Measurements from ENCODE around the gene APAF1.

The APAF1 gene

DNA sequence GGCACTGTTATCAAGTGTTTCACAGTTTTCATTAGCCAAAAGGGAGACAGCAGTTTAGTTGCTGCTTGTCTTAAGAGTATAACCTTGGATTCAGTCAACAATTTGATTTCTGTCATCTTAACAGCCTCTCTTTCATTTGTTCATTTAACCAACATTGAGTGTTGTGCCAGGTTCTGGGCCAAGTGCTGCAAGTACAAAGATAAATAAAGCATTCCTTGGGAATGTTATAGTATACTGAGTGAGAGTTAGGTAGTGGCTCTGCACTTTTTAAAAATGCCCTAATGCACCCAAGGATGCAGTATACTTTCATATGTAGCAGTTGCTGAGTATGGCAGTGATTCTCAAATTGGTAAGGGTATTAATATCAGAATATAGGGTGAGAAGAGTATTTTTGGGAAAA is 15.4 kb downstream of the APAF1 start:
- no peak for DNase-seq

DNA sequence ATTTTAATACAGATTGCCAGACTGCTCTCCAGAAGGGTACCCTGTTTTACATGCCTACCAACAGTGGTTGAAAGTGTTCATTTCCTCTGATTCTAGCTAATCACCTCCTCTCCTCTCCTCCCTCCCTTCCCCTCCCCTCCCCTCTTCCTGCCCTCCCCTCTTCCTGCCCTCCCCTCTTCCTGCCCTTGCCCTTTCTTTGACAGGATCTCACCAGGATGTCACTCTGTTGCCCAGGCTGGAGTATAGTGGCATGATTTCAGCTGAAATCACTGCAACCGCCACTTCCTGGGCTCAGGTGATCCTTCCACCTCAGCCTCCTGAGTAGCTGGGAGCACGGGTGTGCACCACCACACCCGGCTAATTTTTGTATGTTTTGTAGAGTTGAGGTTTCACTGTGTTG is 24.7 kb downstream of the APAF1 start:
- DNase-seq: no peak

DNA sequence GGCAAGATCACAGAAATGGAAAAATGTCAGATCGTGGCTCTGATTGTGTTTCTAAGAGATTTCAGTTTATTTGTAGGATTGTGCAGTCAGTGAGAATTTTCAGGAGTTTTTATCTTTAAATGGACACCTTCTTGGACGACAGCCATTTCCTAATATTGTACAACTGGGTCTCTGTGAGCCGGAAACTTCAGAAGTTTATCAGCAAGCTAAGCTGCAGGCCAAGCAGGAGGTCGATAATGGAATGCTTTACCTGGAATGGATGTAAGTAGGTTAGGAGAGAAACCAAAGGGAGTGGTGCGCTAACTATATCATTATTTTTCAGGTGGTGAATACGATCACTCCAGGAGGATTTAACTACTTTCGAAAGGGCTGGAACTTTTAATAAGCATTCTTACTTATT is 26.4 kb downstream of the APAF1 start:
- DNase-seq: no peak

DNA sequence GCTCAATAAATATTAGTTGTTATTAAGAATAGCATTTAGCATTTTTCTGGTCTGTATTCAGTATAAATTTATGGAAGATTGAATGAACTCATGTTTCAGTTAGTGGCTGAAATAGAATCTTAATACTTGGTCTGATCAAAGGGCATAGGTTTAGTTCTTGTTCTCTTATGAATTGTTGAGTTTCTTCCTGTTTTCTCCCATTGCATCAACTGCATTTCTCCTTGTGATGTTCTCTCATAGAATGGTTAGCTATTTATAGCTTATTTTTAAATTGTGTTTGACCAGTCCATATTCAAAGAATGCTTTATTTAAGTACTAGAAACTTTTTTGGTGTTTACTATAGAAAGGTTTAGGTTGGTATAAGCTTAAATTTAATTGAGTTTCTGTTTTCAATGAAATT is 29.8 kb downstream of the APAF1 start:
- no peak for DNase-seq

DNA sequence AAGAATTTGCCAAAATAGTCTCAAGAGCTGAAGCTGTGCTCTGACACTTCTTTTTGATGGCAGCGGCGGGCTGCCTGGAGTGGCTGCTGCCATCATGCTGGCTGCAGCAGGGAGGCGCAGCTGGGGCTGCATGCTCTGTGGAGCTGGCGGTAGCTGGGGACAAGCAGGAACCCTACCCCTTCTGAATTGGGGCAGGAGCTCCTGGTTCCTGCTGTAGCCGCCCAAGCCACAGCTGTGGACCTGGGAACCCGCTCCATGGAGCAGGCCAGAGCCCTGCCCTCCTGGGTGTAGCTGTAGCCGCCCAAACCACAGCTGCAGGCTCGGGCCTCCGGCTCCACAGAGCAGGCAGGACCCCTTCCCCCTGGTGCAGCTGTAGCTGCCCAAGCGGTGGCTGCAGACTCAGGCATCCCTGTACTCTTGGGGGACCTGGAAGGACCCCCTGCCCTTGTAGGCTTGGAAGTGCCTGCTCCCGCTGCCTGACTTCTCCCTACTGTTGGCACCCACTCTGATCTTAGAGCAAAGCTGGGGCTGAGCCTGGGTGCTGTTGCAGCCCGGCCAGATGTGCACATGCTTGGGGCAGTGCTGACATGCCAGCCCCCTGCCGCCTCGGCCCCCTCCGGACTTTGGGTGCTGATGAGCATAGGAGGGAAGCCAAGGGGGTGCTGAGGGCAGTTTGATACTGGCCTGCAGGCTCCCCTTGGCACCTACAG is 33.3 kb downstream of the APAF1 start:
- no peak for DNase-seq

DNA sequence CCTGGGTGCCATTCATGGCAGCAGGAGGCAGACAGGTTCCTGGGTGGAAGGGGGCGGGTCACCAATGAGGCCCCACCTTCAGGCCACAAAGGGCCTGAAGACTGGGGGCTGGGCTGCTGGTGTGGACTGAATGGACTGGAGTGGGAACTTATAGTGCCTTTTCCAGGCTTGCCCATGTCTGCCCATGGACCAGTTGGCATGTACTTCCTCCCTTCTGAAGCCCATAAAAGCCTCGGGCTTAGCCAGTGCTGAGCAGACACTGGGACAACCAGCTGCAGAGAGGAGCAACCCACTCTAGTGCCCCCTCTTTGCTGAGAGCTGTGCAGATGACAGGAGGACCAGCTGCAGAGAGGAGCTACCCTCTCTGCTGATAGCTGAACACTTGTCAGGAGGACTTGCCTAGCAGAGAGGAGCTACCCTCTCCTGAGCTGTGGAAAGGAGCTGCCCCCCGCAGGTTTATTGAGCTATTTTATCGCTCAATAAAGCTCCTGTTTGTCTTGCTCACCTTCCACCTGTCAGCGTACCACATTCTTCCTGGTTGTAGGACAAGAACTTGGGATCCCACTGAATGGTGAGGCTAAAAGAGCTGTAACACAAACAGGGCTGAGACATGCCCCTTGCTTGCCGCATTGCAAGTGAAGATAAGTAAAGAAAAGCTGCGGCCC is 34.0 kb downstream of the APAF1 start:
- no peak for DNase-seq

DNA sequence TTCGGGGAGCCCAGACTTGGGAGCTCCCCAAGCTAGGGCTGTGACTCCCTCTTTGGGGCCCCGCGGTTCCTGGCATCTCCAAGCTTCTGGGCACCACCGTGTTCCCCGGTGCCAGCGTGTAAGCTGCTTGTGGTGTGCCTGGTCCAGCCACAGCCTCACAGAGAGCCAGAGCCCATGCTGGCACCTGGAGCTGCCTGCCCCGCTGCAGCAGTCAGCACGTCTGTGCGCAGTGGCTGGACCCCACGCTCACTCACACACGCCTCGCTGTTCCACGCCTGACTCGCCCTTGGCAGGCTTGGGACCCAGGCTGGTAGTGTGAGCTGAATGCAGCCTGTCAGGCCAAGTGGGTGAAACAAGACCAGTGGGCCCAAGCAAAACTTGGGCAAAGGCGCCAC is 34.5 kb downstream of the APAF1 start:
- no peak for DNase-seq

DNA sequence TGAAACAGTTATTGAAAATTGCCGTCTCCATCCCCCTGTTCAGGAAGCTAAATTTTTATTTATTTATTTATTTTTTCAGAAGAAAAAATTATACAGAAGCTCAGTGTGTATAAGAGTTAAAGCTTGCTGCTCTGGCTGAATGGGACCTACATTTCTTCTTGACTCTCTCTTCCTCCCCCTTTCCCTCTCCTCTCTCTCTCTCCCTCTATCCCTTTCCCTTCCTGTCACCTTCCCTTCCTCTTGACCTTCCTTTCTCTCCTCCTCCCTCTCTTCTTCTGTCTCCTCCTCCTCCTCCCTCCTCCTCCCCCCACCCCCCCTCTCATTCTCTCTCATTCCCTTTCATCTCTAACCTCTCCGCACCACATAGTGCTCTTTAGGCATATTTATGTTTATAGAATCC is 39.1 kb downstream of the APAF1 start:
- no peak for DNase-seq

DNA sequence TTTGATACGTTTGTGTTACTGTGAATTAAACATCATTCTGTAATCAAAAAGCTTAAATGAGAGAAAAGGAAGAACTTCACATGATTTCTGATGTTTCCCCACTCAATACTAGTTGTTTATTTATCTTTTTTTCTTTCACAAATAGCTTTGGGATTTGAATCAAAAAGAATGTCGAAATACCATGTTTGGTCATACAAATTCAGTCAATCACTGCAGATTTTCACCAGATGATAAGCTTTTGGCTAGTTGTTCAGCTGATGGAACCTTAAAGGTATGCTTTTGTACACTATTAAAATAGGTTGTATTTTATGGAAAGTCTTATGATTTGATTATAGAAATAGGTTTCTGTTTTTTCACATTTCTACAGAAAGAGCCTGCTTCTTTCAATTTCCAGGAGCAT is 41.5 kb downstream of the APAF1 start:
- no peak for DNase-seq

DNA sequence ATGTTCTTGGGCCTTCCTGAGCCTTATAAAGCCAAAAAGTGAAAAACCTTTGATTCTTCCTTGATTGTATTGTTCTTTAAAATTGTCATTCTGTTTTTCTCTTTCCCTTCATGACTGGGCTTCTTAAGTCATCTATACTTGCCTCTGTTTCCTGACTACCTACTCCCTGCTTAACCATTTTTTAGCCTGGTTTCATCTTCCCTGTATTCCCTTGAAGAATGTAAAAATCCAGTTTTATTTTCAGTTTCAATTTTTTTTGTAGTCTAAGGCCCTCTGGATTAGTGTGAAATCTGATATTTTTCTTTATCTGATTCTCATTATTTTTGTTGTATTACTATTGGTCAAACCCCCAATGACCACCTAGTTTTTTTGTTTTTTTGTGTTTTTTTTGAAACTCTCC is 46.3 kb downstream of the APAF1 start:
- no peak for DNase-seq

DNA sequence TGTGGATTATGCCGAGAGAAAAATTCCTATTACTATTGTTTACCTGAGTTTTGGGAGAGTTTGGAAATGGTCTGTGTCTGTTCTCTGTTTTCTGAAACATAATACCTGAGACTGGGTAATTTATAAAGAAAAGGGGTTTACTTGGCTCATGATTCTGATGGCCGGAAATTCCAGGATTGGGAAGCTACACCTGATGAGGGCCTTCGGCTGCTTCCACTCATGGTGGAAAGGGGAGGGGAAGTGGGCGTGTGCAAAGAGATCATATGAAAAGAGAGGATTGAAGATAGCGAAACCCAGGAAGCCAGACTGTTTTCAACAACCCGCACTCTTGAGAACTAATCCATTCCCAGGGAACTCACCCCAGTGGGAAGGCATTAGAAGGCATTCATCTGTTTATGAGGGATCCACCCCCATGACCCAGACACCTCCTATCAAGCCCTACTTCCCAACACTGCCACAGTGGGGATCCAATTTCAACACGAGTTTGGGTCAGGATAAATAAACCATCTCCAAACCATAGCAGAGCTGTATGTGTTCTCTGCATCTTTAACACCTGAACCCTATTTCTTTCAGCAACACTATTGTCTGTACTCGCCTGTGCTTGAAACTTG is 51.1 kb downstream of the APAF1 start:
- DNase-seq: no peak

DNA sequence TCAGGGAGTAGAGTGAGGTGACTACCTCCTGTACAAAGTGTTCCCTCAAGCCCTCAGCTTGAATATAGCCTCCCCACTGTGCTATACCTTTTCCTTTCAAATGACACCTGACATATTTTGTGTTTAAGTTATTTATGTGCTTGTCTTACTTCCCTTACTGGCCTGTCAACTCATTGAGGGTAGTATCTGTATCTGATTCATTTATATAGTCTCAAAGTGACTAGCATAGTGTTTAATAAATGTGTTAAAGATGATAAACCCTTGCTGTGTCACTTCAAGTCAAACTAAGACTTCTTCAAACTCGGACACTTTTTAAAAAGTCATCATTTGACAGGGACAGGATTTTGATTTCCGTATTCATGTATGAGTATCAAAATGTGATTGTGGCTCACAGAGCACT is 52.1 kb downstream of the APAF1 start:
- DNase-seq: no peak

DNA sequence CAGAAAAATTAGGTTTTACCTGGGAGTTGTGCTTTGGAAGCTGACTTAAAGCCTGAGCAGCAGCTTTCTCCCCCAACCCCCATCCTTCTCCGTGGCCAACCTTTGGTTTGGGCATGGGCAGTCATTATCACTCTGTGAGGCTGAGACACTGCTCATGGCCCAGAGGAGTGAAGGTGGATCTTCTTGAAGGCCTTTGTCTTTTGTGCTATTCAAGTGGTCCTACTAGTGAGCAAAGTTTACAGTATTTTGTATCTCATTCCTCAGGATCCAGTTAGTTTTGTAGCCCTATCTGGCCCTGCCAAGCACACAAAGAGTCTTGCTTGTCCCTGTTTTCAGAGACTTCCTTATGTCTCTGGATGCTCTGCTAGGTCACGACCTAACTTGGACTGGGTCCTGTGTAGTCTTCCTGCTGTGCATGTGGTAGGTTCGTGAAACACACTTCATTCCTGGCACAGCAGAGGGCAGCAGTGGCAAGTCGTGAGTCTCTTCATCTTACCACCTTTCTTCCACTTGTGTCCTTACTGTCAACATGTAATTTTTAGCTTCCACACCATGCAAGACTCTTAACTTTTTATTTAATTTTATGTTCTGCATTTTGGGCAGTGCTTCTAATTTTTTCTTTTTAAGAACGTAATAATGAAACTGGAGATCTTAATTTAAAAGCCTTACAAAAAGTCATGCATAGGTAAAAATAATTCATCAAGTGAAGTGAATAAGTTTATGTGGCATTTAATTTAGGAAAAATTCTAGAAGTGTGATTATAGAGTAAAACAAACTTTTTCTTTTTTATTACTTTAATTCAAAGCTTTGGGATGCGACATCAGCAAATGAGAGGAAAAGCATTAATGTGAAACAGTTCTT is 53.7 kb downstream of the APAF1 start:
- peak in 1 of 6 experiments; percentile 20 for DNase-seq

DNA sequence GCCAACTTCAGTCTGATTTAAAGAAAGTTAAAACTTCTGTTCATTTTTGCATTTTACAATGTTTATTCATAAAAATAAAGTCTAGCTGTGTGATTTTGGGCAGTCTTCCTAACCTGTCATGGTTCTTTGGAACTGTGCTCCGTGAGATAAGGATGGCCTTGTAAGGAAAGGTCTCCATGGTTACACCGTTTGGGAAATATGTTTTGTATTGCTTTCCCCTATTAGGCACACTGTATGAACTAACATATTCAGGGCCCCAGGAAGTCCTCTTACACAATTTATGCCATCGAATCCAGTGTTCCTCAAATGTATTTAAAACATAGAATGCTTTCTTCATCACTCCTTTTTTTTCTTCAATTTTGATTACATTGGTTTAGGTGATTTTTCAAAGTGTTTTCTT is 54.5 kb downstream of the APAF1 start:
- no peak for DNase-seq

DNA sequence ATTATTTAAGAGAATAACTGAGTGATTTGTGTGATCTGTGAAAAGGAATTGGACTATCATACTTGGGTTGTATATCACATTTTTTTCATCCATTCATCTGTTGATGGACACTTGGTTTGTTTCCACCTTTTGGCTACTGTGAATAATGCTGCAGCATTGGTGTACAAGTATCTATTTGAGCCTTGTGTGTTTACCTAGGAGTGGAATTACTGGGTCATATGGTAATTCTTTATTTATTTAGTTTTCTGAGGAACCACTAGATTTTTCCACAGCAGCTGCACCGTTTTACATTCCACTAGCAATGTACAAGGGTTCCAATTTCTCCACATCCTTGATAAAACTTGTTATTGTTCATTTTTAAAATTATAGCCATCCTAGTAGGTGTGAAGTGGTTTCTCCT is 56.1 kb downstream of the APAF1 start:
- no peak for DNase-seq

DNA sequence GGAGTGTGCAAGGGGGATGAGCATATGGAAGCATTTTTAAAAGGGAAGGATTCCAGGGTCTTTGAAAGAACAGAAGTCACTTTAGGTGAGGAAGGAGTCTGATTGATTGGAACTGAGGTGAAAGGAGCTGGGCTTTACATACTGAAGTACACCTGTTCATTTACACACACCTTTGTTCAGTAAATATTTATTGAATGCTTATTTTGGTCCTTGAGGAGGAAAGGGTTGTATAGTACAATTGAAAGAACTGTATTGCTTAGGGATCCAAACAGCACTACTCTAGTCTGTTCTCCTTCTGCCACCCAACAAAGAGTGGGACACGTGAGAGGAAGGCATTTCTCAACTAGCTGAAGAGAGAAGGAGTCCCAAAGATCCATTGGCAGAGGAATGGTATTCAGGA is 63.9 kb downstream of the APAF1 start:
- DNase-seq: no peak

DNA sequence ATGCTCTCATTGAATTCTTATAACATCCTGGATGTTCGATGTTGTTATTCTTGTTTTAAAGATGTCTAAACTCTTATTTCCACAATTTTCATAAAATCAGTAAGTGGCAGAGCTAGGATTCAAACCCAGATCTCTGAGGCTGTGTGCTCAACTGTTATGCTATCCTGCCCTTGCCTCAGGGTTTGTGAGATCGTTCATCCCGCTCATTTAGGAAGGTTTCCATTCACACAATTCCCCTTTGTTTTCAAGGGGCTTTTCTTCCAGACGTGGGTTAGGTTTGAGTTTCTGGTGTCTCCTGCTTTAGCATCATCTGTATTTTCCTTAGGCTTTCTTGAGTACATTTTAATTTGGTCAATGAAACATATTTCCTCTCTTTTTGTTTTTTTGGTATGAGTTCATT is 69.3 kb downstream of the APAF1 start:
- no peak for DNase-seq

DNA sequence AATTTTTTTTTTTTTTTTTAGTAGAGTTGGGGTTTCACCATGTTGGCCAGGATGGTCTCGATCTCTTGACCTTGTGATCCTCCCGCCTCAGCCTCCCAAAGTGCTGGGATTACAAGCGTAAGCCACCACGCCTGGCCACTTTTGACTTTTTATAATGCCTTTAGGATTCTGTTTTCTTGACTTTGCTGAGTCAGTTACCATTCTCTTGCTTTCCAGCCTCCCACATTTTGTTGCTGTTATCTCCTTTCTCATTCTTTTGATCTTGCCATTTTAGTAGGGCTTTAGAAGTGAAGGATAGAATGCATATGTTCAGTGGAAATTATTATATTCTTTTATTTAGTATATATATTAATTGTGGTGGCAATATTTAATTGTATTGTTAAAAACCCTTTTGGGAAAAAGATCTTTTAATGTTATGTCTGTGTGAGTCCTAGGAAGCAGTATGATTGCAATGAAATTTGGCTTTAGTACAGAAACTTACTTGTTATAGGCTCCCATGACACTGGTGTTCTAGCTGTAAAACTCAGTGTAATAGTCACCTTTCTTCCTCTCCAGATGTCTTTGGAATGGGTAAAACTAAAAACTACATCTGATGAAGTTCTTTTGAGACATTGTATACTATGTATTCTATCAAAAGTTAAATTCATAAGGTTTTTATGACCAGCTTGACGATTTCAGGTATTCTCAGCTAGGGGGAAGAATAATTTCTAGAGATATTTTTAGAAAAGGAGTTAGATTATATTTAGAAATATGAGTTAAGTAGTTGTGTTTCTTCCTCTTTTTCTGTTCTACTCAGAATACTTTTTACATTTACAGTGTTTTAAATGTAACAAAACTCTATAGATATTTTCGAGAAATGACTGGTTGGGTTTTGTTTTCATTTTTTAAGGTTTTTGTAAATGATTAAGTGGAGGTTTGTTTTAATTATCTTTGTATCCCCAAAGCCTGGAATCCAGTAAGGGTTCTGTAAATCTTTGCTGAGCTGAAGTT is 74.7 kb downstream of the APAF1 start:
- DNase-seq: no peak

DNA sequence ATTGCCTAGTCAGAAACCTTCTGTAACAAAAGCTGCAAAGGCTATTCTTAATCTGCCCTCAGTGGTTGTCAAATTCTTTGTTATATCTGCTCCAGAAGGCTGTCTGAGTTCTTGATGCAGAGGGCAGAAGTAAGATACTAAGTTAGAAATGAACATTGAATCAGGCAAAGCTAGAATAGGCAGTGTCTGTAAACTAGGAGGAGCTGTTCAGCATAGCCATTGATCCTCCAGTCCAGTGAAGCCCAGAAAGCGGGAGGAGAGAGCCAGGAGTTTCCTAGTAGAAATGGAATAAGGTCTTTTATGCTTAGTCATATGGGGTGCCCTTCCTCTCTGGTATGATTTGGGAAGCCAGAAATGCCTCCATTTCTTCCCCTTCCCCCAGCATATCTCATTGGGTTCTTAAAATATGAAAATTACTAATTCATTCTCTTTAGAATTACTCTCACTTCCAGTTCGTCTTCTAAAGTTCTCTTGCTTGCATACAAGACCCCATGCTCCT is 76.2 kb downstream of the APAF1 start:
- DNase-seq: no peak

DNA sequence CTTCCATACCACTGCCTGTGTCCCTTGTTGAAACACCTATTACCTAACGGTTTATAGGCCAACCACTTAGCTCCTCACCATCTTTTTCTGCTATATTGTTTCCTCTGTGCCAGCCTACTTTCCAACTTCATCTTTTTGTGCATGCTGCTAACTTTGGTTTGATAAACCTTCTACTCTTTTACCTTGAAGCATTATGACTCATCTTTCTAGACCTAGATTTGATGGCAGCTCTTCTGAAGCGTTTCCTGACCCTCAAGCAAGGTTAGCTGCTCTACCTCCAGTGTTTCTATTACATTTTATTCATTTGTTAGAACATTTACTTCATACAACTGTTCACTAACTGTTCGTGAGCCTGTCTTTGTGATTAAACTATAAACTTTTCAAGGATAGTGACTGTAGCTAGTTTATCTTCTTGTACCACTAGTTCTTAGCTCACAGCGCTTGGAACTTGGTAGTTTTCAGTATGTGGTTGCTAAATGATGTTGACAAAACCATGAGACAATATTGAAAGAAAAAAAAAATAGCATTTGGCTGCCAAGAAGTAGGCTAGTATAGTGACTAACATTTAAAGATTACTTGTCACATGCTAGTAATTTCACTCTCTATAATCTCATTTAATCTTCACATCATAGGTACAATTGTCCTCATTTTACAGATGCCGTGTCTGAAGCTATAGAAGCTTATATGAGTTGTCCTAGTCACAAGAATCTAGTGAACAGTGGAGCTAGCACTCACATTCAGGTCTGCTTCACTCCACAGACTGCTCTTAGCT is 79.5 kb downstream of the APAF1 start:
- no peak for DNase-seq

Data from stimulated activated naive CD4-positive, alpha-beta T cell (primary cell).